Esophagus (tissue), 2 donors: Measurements from ENCODE around the gene GMEB2. TPM values are rescaled to one million over a fixed set of nuclear protein-coding genes. Genes with fewer than 3 reads are reported as not detected.

Experiments used
- H3K27ac ChIP-seq, 2 donors: one replicate each; pipeline ENCODE4 v1.5.1; 2013; ENCODE audit warnings: low read depth in 2 of 2, mild to moderate bottlenecking in 2 of 2, inconsistent platforms in 1 of 2, low read length in 1 of 2, moderate library complexity in 1 of 2
- H3K27me3 ChIP-seq, 2 donors: one replicate each; pipeline ENCODE4 v1.6.1; 2013; ENCODE audit warnings: low read length in 2 of 2, control low read depth in 1 of 2, mild to moderate bottlenecking in 1 of 2; ENCODE audit not compliant: insufficient read depth in 2 of 2, control insufficient read depth in 1 of 2
- H3K36me3 ChIP-seq, 2 donors: one replicate each; pipeline ENCODE4 v1.6.1; 2013; ENCODE audit warnings: low read length in 1 of 2; ENCODE audit not compliant: control insufficient read depth in 2 of 2, insufficient read depth in 2 of 2
- H3K4me1 ChIP-seq, 2 donors: one replicate each; pipeline ENCODE4 v1.6.1; 2013; ENCODE audit warnings: low read length in 1 of 2; ENCODE audit not compliant: control insufficient read depth in 2 of 2, insufficient read depth in 2 of 2
- H3K4me3 ChIP-seq, 2 donors: one replicate each; pipeline ENCODE4 v1.5.1; 2013; ENCODE audit warnings: low read length in 2 of 2, mild to moderate bottlenecking in 2 of 2, low read depth in 1 of 2, moderate library complexity in 1 of 2
- H3K9me3 ChIP-seq, 2 donors: one replicate each; pipeline ENCODE4 v1.6.1; 2013; ENCODE audit warnings: mild to moderate bottlenecking in 2 of 2, low read depth in 1 of 2, low read length in 1 of 2, moderate library complexity in 1 of 2; ENCODE audit not compliant: control insufficient read depth in 2 of 2, insufficient read depth in 1 of 2
- WGBS, 2 donors: extraction: QIAGEN DNeasy Blood & Tissue Kit; methylation state at CpG; one replicate each; pipeline ENCODE4 v1.1.7; 2013; 5-methylcytosine and 5-hydroxymethylcytosine counted together
- polyA plus RNA-seq, 2 donors: library from polyadenylated mRNA; stranded (reverse); fragments of 200-250 nt; gene quantifications; one replicate each; pipeline ENCODE4 v1.2.3, GENCODE V29; 2013
- donor health status: healthy with polysubstance abuse.
- donor health status: Bipolar disorder and iron deficiency.

Gene GMEB2
- polyA plus RNA-seq, 2 donors, result 7.6 to 8.8 TPM

DNA sequence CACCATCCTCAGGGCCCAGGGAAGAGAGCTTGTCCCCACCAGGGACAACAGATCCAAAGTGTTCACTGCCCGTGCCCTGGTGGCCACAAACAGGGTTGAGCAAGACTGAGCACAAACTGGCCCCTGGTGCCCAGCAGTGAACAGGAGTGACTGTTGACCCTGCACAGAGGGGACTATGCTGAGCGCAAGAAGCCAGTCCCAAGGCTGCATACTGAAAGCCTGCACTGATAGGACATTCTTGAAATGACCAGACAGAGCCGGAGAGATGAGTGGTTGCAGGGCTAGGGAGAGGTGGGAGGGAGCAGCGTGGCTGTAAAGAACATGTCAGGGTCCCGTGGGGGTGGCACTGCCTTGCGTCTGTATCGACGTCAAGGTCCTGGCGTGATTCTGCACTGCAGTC is 75.8 kb downstream of the GMEB2 start:
- H3K4me1 ChIP-seq, result peaks cover 0 to 7% of the 10 kb centered on the region in 2 donors
- no peak overlapping the region for H3K4me3 ChIP-seq
- H3K27ac ChIP-seq, result no peak overlapping the region
- H3K9me3 ChIP-seq, result no peaks in the 10 kb centered on the region
- 55 to 61% methylated on average over 9 of the region's 9 CpGs for WGBS, 2 donors
- peaks cover 0 to 8% of the 10 kb centered on the region in 2 donors for H3K27me3 ChIP-seq
- H3K36me3 ChIP-seq, result peaks cover 0 to 5% of the 10 kb centered on the region in 2 donors

DNA sequence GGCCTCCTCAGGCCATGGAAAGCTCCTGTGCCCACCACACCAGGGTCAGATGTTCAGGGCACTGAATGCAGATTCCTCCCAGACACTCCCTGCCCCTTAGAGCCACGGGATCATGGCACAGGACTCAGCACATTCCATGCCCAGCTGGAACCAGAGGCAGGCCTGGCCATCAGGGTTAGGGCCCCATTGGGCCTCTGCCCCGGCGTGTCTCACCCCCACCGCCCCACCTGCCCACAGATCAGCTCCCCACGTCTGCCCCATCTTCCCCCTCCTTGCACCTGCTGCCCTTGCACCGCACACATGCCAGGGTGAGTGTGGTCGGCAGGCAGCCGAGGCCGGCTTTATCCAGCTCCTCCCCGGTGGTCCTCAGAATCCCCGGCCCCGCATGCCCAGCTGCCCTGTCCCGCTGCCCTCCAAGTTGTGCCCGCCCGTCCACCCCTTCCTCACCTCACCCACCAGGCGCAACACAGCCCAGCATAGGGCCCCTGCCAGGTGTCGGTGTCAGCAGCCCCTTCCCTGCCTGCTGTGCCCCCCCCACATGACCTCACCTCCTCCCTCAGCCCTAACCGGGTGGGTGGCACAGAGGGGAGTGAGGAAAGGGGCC is 77.1 kb downstream of the GMEB2 start:
- Histone ChIP-seq H3K36me3 (no peaks in the 10 kb centered on the region), H3K9me3 (no peaks in the 10 kb centered on the region), H3K4me3 (no peak overlapping the region), H3K4me1 (peaks cover 0 to 15% of the 10 kb centered on the region in 2 donors), H3K27ac (no peak overlapping the region), H3K27me3 (peaks cover 0 to 8% of the 10 kb centered on the region in 2 donors)
- 79 to 85% methylated on average over 18 of the region's 18 CpGs for WGBS, 2 donors

DNA sequence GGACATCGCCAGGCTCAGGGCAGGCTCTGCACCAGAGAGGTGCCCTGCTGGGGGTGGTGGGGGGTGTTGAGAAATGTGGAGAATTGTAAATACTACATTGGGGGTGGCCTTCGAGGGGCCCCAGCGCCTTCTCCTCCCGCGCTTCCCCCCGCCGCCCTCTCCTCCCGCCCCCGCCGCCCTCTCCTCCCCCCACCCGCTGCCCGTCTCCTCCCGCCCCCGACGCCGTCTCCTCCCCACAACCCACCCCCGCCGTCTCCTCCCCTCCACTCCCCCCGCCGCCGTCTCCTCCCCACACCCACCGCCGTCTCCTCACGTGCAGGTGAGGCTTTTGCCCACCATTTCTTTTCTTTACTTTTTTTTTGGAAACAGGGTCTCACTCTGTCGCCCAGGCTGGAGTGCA is 77.9 kb downstream of the GMEB2 start:
- H3K27ac ChIP-seq, result no peak overlapping the region
- H3K36me3 ChIP-seq, result no peaks in the 10 kb centered on the region
- H3K4me1 ChIP-seq, result peaks cover 0 to 11% of the 10 kb centered on the region in 2 donors
- 25 to 37% methylated on average over 6 to 17 of the region's 25 CpGs for WGBS, 2 donors
- H3K4me3 ChIP-seq, result no peak overlapping the region
- H3K27me3 ChIP-seq, result peaks cover 0 to 8% of the 10 kb centered on the region in 2 donors
- H3K9me3 ChIP-seq, result peaks cover 0 to 5% of the 10 kb centered on the region in 2 donors

DNA sequence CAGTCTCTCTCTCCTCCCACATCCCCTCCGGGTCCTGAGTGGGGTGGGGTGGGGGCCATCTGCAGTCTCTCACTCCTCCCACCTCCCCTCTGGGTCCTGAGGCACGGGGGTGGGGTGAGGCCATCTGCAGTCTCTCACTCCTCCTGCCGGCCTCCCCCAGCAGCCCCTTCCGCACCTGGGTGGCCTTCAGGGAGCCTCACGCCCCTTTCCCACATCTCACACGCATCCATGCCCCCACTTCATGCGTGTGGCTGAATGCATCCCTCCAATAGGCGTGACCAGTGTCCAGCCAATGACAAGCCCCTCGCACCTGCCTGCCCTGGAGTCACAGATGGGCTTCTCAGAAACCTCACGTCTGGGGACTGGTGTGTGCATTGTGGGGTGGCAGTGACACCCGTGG is 78.4 kb downstream of the GMEB2 start:
- Histone ChIP-seq H3K27me3 (peaks cover 0 to 8% of the 10 kb centered on the region in 2 donors), H3K4me1 (peaks cover 0 to 10% of the 10 kb centered on the region in 2 donors), H3K9me3 (peaks cover 0 to 5% of the 10 kb centered on the region in 2 donors), H3K4me3 (no peak overlapping the region), H3K27ac (no peak overlapping the region), H3K36me3 (no peaks in the 10 kb centered on the region)
- 36 to 40% methylated on average over 11 of the region's 11 CpGs for WGBS, 2 donors

DNA sequence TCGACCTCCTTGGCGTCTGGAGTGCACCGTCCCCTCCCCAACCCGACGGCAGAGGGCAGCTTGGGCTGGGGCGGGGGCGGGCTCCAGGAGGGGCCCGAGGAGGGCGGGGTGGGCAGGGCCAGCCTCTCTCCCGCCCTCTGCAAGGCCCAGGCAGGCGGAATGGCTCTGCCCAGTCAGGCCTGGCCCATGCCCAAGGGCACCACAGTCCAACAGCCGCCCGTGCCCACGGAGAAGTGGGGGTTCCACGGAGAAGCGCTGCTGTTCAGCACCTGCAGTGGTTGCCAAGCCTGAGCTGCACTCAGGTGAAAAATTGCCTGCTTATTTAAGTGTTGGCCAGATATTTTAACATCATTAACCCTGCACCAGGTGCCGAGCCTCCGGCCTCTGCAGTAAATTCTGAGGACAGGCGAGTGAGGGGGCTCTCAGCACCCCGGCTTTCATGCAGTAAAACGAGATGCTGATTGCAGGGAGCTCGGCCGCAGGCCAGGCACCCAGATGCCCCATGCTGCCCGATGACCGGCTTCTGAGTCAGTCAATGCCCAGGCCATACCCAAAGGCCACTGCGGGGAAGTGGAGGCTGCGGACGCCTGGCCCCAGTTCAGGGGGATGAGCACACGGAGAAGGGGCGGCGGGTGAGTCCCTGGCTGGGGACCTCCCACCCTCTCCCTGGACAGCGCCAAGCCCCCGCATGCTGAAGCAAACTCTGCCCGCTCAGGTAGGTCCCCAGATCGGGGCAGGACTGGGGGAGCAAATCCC is 79.0 kb downstream of the GMEB2 start, which contains the start of gene SRMS:
Gene SRMS (minus strand): TSS at position 25 of the 756 bp plus-strand sequence. CDS start 286 bp downstream, outside the sequence.
- 49 to 65% methylated on average over 23 to 35 of the region's 35 CpGs for WGBS, 2 donors
- Histone ChIP-seq H3K27ac (no peak within 1 kb of the TSS), H3K4me1 (peaks cover 0 to 9% of the 10 kb centered on the region in 2 donors), H3K27me3 (peaks cover 0 to 8% of the 10 kb centered on the region in 2 donors), H3K36me3 (no peaks in the 10 kb centered on the region), H3K9me3 (peaks cover 0 to 5% of the 10 kb centered on the region in 2 donors), H3K4me3 (no peak within 1 kb of the TSS)

DNA sequence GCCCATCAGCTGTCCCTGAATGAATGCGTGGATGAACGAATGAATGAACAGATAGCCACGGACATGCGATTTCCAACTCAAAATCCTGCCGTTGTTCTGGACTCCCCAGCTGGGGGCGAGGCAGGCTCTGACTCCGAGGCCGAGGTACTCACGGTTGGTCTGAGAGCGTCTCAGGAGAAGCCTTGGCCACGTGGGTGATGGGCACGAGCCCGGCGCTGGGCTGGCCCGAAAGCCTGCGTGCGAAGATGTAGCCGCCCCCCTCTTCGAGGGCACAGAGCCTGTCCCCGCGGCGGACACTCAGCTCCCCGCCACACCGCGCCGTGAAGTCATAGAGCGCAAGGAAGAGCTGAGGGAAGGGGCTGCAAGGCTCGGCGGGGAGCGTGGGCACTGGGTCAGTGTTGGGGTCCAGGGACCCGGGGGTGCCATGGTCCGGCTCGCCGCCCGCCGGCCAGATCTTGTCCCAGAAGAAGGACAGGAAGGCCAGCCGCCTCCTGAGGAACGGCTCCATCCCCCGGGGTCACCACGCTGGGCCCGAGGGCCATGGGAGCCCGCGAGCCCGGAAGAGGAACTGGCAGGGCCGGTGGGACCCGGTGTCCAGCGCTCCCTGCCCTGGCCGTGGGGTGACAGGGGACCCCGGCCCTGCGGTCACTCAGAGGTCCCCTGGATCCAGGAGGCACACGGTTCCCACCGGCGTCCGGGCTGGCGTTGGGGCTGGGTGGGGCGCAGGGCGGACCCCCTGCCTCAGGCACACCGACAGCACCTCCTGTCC is 79.8 kb downstream of the GMEB2 start:
- WGBS, 2 donors, result 47 to 54% methylated on average over 55 to 58 of the region's 58 CpGs
- Histone ChIP-seq H3K36me3 (no peaks in the 10 kb centered on the region), H3K27ac (no peak overlapping the region), H3K9me3 (peaks cover 0 to 5% of the 10 kb centered on the region in 2 donors), H3K4me3 (no peak overlapping the region), H3K4me1 (peaks cover 0 to 12% of the 10 kb centered on the region in 2 donors), H3K27me3 (peaks cover 0 to 8% of the 10 kb centered on the region in 2 donors)

- Histone ChIP-seq H3K9me3 (peaks cover 0 to 5% of the 10 kb centered on the region in 2 donors), H3K36me3 (no peaks in the 10 kb centered on the region), H3K27ac (no peak overlapping the region), H3K4me1 (peaks cover 0 to 13% of the 10 kb centered on the region in 2 donors), H3K4me3 (no peak overlapping the region), H3K27me3 (peaks cover 0 to 8% of the 10 kb centered on the region in 2 donors)
- 64 to 68% methylated on average over 20 of the region's 20 CpGs for WGBS, 2 donors
Observed at GRCh38 chr20:63546256-63546955, 80.5 kb downstream of the GMEB2 start.

DNA sequence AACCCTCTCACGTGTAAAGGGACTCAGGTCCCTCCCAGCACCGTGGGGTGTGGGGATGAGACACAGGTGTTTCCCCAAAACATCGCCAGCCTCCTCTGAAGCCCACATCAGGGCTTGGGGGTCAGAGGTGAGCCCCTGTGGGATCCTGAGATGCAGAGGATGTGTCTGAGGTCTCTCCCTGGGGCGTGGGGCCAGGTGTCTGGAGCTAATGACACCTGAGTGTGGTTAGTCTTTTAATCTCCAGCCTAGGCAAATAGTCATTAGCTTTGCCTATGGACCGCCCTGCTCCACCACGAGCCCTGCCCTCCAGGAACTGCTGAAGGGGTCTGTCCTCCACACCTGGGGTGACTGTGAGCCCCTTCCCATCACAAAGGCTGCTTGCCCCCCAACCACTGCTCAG is 81.1 kb downstream of the GMEB2 start:
- H3K4me1 ChIP-seq, result peaks cover 0 to 13% of the 10 kb centered on the region in 2 donors
- no peak overlapping the region for H3K27ac ChIP-seq
- peaks cover 0 to 8% of the 10 kb centered on the region in 2 donors for H3K27me3 ChIP-seq
- H3K4me3 ChIP-seq, result no peak overlapping the region
- H3K9me3 ChIP-seq, result peaks cover 0 to 5% of the 10 kb centered on the region in 2 donors
- WGBS, 2 donors, result 41 to 48% methylated on average over 6 of the region's 6 CpGs
- H3K36me3 ChIP-seq, result no peaks in the 10 kb centered on the region
